Testis (tissue), 3 donors: ENCODE measurements around the gene ZNF45. TPM values are rescaled to one million over a fixed set of nuclear protein-coding genes. Genes with fewer than 3 reads are reported as not detected.
"Not testable (repeated sequence)": the region's sequence is repeated elsewhere in the genome, so short reads cannot be mapped to it uniquely, and the experiment has no call there.

Experiments used
- DNase-seq: peaks from one replicate; pipeline ENCODE4 v3.0.0-alpha.2; 2019
- H3K27ac ChIP-seq, 2 donors: fragments of 200-600 bp; sonication (generic); one replicate each; pipeline ENCODE4 v1.5.1; 2019
- H3K27me3 ChIP-seq: fragments of 200-600 bp; sonication (generic); one replicate; pipeline ENCODE4 v1.5.1; 2019
- H3K36me3 ChIP-seq: fragments of 200-600 bp; sonication (generic); one replicate; pipeline ENCODE4 v1.5.1; 2017; ENCODE audit warnings: low read depth; ENCODE audit errors: missing control alignments
- H3K4me1 ChIP-seq: fragments of 200-600 bp; sonication (generic); one replicate; pipeline ENCODE4 v1.5.1; 2019
- H3K4me3 ChIP-seq, 2 donors: fragments of 200-600 bp; sonication (generic); one replicate each; pipeline ENCODE4 v1.5.1; 2017 to 2019
- H3K9me3 ChIP-seq: fragments of 200-600 bp; sonication (generic); one replicate; pipeline ENCODE4 v1.5.1; 2017
- POLR2A ChIP-seq: fragments of 450-650 bp; IDR thresholded peaks from one replicate; pipeline ENCODE4 v1.6.1; 2017; ENCODE audit warnings: antibody characterized with exemption, mild to moderate bottlenecking, moderate library complexity
- WGBS, 2 donors: methylation state at CpG; one replicate each; pipeline ENCODE4 v1.1.5; 2018; 5-methylcytosine and 5-hydroxymethylcytosine counted together
- intact Hi-C: fragments of 100-400 bp; cut with DNase I; formaldehyde crosslinking; loops from one replicate; pipeline ENCODE4 v1.15.1; 2023; ENCODE audit warnings: low total_unique reads
- polyA plus RNA-seq: library from polyadenylated mRNA; stranded (reverse); fragments of 350-450 nt; fragmentation: Illumina TruSeq; extraction: RNeasy Lipid Tissue Mini Kit (QIAGEN cat#74804); gene quantifications from one replicate; pipeline ENCODE4 v1.2.3, GENCODE V29; 2014; ENCODE audit warnings: low read depth, low replicate concordance; ENCODE audit not compliant: insufficient read depth
- small RNA-seq, 2 donors: library from RNA; depleted of rRNA; stranded (forward); fragments of <200 nt; gene quantifications; one replicate each; pipeline ENCODE3, GENCODE V24; 2016
- total RNA-seq, 2 donors: library from RNA; depleted of rRNA; stranded (reverse); fragments of >200 nt; gene quantifications; one replicate each; pipeline ENCODE4 v1.2.3, GENCODE V29; 2016
- TF ChIP-seq, protein P1 (sequence below), 3 experiments: fragments of 450-650 bp in 2 of 3; fragments of 200-600 bp in 1 of 3; sonication (generic) in 1 of 3; IDR thresholded peaks; one replicate each; pipeline ENCODE4 v1.5.1; 2016 to 2019; ENCODE audit warnings: antibody characterized with exemption in 3 of 3, mild to moderate bottlenecking in 2 of 3, moderate library complexity in 1 of 3

The ZNF45 gene
- total and polyA plus RNA-seq, 3 donors from 2014 or later = 9.4 to 10.7 (median 10.5) TPM

DNA sequence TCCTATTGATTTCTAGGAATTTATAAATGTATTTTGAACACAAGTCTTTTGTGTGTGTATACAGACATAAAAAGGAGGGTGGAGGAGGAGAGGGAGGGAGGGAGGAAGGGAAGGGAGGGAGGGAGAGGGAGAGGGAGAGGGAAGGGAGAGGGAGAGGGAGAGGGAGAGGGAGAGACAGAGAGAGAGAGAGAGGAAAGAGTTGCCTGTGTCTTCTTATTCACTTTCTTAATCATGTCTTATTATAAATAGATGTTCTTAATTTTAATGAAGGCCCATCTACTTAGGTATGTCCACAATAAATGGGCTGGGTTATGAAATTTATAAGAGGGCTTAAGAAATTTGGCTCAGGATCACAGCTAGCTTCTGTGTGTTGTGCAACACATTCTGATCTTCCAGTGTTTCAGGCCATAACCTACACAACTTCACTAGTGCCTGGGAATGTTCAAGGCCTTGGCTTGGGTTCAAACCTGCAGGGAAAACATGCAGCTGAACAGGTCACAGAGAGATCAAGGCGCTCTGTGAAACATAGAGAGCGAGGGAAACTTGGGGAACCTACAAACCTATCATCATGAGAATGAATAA, 39.3 kb downstream of the ZNF45 start:
- intact Hi-C loops = no loop called here
- Histone ChIP-seq H3K4me3 (no peak overlapping the region), H3K27me3 (no peaks in the 10 kb centered on the region), H3K4me1 (no peaks in the 10 kb centered on the region), H3K36me3 (no peaks in the 10 kb centered on the region), H3K27ac (no peak overlapping the region), H3K9me3 (no peaks in the 10 kb centered on the region)
- no peak for DNase-seq
- TF ChIP-seq POLR2A = no peak
- TF ChIP-seq, protein P1, sequence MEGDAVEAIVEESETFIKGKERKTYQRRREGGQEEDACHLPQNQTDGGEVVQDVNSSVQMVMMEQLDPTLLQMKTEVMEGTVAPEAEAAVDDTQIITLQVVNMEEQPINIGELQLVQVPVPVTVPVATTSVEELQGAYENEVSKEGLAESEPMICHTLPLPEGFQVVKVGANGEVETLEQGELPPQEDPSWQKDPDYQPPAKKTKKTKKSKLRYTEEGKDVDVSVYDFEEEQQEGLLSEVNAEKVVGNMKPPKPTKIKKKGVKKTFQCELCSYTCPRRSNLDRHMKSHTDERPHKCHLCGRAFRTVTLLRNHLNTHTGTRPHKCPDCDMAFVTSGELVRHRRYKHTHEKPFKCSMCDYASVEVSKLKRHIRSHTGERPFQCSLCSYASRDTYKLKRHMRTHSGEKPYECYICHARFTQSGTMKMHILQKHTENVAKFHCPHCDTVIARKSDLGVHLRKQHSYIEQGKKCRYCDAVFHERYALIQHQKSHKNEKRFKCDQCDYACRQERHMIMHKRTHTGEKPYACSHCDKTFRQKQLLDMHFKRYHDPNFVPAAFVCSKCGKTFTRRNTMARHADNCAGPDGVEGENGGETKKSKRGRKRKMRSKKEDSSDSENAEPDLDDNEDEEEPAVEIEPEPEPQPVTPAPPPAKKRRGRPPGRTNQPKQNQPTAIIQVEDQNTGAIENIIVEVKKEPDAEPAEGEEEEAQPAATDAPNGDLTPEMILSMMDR (IDR thresholded peaks at IDR 0.05) = no peak
- WGBS, 2 donors = 88 to 93% methylated on average over 2 of the region's 2 CpGs

DNA sequence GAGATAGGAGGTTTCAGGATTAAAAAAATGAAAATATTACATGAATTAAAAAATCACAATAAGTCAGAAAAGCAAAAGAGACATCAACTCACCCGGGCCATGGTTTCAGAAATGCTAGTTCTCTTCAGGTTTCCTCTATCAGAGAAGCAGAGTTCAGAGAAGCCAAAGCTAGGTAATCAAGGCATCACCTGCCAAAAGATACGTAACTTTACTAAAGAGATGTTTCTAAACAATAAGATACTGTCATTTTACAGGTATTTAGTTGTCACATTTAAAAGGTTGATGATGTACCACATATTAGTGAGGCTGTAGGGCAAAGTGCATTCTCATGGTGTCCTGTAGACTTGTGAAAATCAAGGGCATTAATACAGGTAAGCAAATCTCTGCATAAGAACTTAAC, 51.2 kb downstream of the ZNF45 start, which contains the start of gene ZNF404:
TSS of gene ZNF404 (minus strand) at position 101 of the 400 bp plus-strand sequence.
- Histone ChIP-seq H3K27ac (no peak within 1 kb of the TSS), H3K4me1 (no peaks in the 10 kb centered on the region), H3K9me3 (no peaks in the 10 kb centered on the region), H3K27me3 (no peaks in the 10 kb centered on the region), H3K4me3 (no peak within 1 kb of the TSS), H3K36me3 (no peaks in the 10 kb centered on the region)
- DNase-seq = no peak
- WGBS, 2 donors = 92 to 94% methylated on average over 2 of the region's 2 CpGs
- intact Hi-C loops = no loop called here
- no peak for TF ChIP-seq POLR2A
- TF ChIP-seq, protein P1 (IDR thresholded peaks at IDR 0.05) = no peak

DNA sequence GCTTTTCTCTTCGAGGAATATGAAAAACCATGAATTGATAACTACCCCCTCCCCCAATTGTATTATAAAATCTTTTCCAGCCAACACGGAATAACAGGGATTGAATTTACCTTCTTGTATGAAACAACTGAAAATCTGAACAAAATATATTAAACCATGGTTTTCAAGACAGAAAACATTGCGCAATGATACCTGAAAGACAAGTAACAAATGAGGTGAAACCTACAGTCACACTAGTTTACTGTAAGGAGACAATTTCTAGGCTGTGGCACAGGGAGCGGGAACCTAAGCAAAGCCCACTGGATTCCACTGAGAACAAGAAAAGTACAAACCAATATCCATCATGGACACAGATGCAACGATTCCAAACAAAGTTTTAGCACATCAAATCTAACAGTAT, 54.6 kb downstream of the ZNF45 start:
- 92 to 94% methylated on average over 5 of the region's 5 CpGs for WGBS, 2 donors
- TF ChIP-seq, protein P1 (IDR thresholded peaks at IDR 0.05) = no peak
- TF ChIP-seq POLR2A = no peak
- H3K4me3 ChIP-seq = no peak overlapping the region
- no peaks in the 10 kb centered on the region for H3K36me3 ChIP-seq
- no peaks in the 10 kb centered on the region for H3K4me1 ChIP-seq
- no peaks in the 10 kb centered on the region for H3K9me3 ChIP-seq
- intact Hi-C loops = no loop called here
- H3K27ac ChIP-seq = no peak overlapping the region
- DNase-seq = no peak
- no peaks in the 10 kb centered on the region for H3K27me3 ChIP-seq

DNA sequence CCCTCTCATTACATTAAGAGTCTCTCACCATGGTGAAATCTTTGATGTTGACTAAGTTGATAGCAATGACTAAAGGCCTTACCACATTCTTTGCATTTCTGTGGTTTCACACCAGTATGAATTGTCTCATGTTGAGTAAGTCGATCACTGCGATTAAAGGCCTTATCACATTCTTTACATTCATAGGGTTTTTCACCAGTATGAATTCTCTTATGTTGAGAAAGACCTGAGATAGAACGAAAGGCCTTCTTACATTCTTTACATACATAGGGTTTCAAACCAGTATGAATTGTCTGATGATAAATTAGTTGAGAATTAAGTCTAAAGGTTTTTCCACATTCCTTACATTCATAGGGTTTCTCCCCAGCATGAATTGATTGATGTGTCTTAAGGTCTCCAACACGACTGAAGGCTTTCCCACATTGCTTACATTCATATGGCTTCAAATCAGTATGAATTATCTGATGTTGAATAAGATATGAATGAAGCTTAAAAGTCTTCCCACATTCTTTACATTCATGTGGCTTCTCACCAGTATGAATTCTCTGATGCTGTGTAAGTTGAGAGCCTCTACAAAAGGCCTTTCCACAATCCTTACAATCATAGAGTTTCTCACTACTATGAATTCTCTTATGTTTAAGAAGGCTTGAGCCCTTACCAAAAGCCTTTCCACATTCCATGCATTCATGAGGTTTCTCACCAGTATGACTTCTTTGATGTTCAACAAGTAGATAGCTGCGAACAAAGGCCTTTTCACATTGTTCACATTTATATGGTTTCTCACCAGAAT, 62.3 kb downstream of the ZNF45 start:
- intact Hi-C loops = no loop called here
- DNase-seq = no peak
- 88 to 95% methylated on average over 5 of the region's 5 CpGs for WGBS, 2 donors
- no peak overlapping the region for H3K27ac ChIP-seq
- no peaks in the 10 kb centered on the region for H3K27me3 ChIP-seq
- H3K4me1 ChIP-seq = no peaks in the 10 kb centered on the region
- H3K36me3 ChIP-seq = no peaks in the 10 kb centered on the region
- H3K4me3 ChIP-seq = no peak overlapping the region
- TF ChIP-seq, protein P1 (IDR thresholded peaks at IDR 0.05) = no peak
- TF ChIP-seq POLR2A = no peak
- no peaks in the 10 kb centered on the region for H3K9me3 ChIP-seq

DNA sequence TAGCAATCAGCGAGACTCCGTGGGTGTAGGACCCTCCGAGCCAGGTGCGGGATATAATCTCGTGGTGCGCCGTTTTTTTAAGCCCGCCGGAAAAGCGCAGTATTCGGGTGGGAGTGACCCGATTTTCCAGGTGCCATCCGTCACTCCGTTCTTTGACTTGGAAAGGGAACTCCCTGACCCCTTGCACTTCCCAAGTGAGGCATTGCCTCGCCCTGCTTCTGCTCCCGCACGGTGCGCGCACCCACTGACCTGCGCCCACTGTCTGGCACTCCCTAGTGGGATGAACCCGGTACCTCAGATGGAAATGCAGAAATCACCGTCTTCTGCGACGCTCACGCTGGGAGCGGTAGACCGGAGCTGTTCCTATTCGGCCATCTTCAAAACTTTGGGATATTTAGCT, 68.2 kb downstream of the ZNF45 start:
- DNase-seq, H3K4me1 ChIP-seq, intact Hi-C loops, H3K9me3 ChIP-seq, H3K27ac ChIP-seq, H3K4me3 ChIP-seq, H3K36me3 ChIP-seq, H3K27me3 ChIP-seq: not testable (repeated sequence)
- WGBS, 2 donors = 82% methylated on average over 16 to 28 of the region's 28 CpGs

Small RNA genes within 50 kb of the gene (small RNA-seq; reads per million reads assigned to genes)
- gene AC006213.5 = 0 to 0.28 reads per million in 2 donors

Other genes starting within 250 kb of the ZNF45 start
- gene IRGC, start 219.2 kb downstream of the ZNF45 start, total RNA-seq = 100 to 1,000 TPM in 1 of 2 donors, 10 to 100 TPM in 1; 97.4 to 218 TPM
- 167 TPM for gene IRGC, start 219.2 kb downstream of the ZNF45 start, polyA plus RNA-seq
- 10 to 100 TPM; 65.0 to 76.8 TPM for gene SMG9, start 180.3 kb downstream of the ZNF45 start, total RNA-seq
- 144 TPM for gene SMG9, start 180.3 kb downstream of the ZNF45 start, polyA plus RNA-seq
- gene KCNN4, start 154.3 kb downstream of the ZNF45 start, total RNA-seq = 1 to 10 TPM; 2.3 to 4.6 TPM
- 4.1 TPM for gene KCNN4, start 154.3 kb downstream of the ZNF45 start, polyA plus RNA-seq
- gene LYPD5, start 132.8 kb downstream of the ZNF45 start, total RNA-seq = 10 to 100 TPM in 1 of 2 donors, 1 to 10 TPM in 1; 4.9 to 14.7 TPM
- 12.6 TPM for gene LYPD5, start 132.8 kb downstream of the ZNF45 start, polyA plus RNA-seq
- gene ZNF283, start 108.0 kb downstream of the ZNF45 start, total RNA-seq = 10 to 100 TPM in 1 of 2 donors, 1 to 10 TPM in 1; 6.9 to 10.7 TPM
- gene ZNF283, start 108.0 kb downstream of the ZNF45 start, polyA plus RNA-seq = 2.9 TPM
- 10 to 100 TPM in 1 of 2 donors, 1 to 10 TPM in 1; 5.4 to 12.0 TPM for gene ZNF404, start 51.3 kb downstream of the ZNF45 start, total RNA-seq
- 4.6 TPM for gene ZNF404, start 51.3 kb downstream of the ZNF45 start, polyA plus RNA-seq
- 1 to 10 TPM; 8.1 to 9.1 TPM for gene ZNF221, start 15.9 kb upstream of the ZNF45 start, total RNA-seq
- 2.2 TPM for gene ZNF221, start 15.9 kb upstream of the ZNF45 start, polyA plus RNA-seq
- gene ZNF155, start 48.9 kb upstream of the ZNF45 start, total RNA-seq = 1 to 10 TPM; 8.2 to 8.7 TPM
- gene ZNF155, start 48.9 kb upstream of the ZNF45 start, polyA plus RNA-seq = 7.4 TPM
- 1 to 10 TPM; 3.3 to 4.6 TPM for gene ZNF230, start 67.7 kb upstream of the ZNF45 start, total RNA-seq
- gene ZNF230, start 67.7 kb upstream of the ZNF45 start, polyA plus RNA-seq = 5.6 TPM
- gene ZNF222, start 90.1 kb upstream of the ZNF45 start, total RNA-seq = 1 to 10 TPM; 4.2 to 6.5 TPM
- gene ZNF222, start 90.1 kb upstream of the ZNF45 start, polyA plus RNA-seq = 15.4 TPM
- gene ZNF223, start 116.8 kb upstream of the ZNF45 start, total RNA-seq = 1 to 10 TPM; 4.5 to 4.8 TPM
- gene ZNF223, start 116.8 kb upstream of the ZNF45 start, polyA plus RNA-seq = 6.1 TPM
- gene ZNF284, start 136.9 kb upstream of the ZNF45 start, total RNA-seq = 1 to 10 TPM; 1.0 to 1.5 TPM
- gene ZNF284, start 136.9 kb upstream of the ZNF45 start, polyA plus RNA-seq = 0.96 TPM
- 10 to 100 TPM; 21.8 to 22.7 TPM for gene ZNF224, start 159.1 kb upstream of the ZNF45 start, total RNA-seq
- 11.3 TPM for gene ZNF224, start 159.1 kb upstream of the ZNF45 start, polyA plus RNA-seq
- 1 to 10 TPM; 5.0 to 7.4 TPM for gene ZNF225, start 178.1 kb upstream of the ZNF45 start, total RNA-seq
- 5.1 TPM for gene ZNF225, start 178.1 kb upstream of the ZNF45 start, polyA plus RNA-seq
- gene ZNF234, start 206.3 kb upstream of the ZNF45 start, total RNA-seq = 1 to 10 TPM; 7.9 to 8.5 TPM
- 3.4 TPM for gene ZNF234, start 206.3 kb upstream of the ZNF45 start, polyA plus RNA-seq
- 10 to 100 TPM; 44.1 to 54.0 TPM for gene ZNF226, start 229.8 kb upstream of the ZNF45 start, total RNA-seq
- 27.4 TPM for gene ZNF226, start 229.8 kb upstream of the ZNF45 start, polyA plus RNA-seq